CD14-positive monocyte (primary cell): ENCODE data around the gene CLIC3. TPM values are rescaled to one million over a fixed set of nuclear protein-coding genes. Genes with fewer than 3 reads are reported as not detected.

Experiments
- DNase-seq, 3 donors: peaks; one replicate each; pipeline ENCODE4 v3.0.0-alpha.2; 2011 to 2022
- H2AFZ ChIP-seq: 2 replicates; pipeline ENCODE4 v1.6.0; 2012; ENCODE audit warnings: mild to moderate bottlenecking, low read depth, low read length, inconsistent platforms; ENCODE audit not compliant: insufficient read depth, poor library complexity, severe bottlenecking
- H3K27ac ChIP-seq, 2 donors: 1 replicate in 1 of 2; 2 replicates in 1 of 2; pipeline ENCODE4 v1.5.1; 2012 to 2013; ENCODE audit warnings: low read length in 2 of 2, control low read depth in 1 of 2, inconsistent platforms in 1 of 2, low read depth in 1 of 2, mild to moderate bottlenecking in 1 of 2
- H3K27me3 ChIP-seq, 2 donors: one replicate each; pipeline versions ENCODE4 v1.6.0 to v1.6.1; 2011 to 2013; ENCODE audit warnings: low read length in 2 of 2; ENCODE audit not compliant: control insufficient read depth in 2 of 2, insufficient read depth in 2 of 2
- H3K36me3 ChIP-seq, 2 donors: replicated peaks in 1 of 2; 1 replicate in 1 of 2; 2 replicates in 1 of 2; pipeline versions ENCODE4 v1.5.1 to v1.6.1; 2012 to 2013; ENCODE audit warnings: low read length in 2 of 2, control low read depth in 1 of 2, inconsistent platforms in 1 of 2, mild to moderate bottlenecking in 1 of 2; ENCODE audit not compliant: insufficient read depth in 2 of 2, control insufficient read depth in 1 of 2
- H3K4me1 ChIP-seq, 2 donors: 1 replicate in 1 of 2; 2 replicates in 1 of 2; pipeline versions ENCODE4 v1.5.1 to v1.6.1; 2012 to 2013; ENCODE audit warnings: low read length in 2 of 2, control low read depth in 1 of 2, inconsistent platforms in 1 of 2, mild to moderate bottlenecking in 1 of 2, moderate library complexity in 1 of 2; ENCODE audit not compliant: insufficient read depth in 2 of 2, control insufficient read depth in 1 of 2
- H3K4me2 ChIP-seq: replicated peaks from 2 replicates; pipeline ENCODE3; 2012; ENCODE audit warnings: low read length, moderate library complexity, mild to moderate bottlenecking; ENCODE audit not compliant: poor library complexity, severe bottlenecking; ENCODE audit errors: extremely low read depth
- H3K4me3 ChIP-seq, 3 experiments: fragments of 200-600 bp in 1 of 3; sonication (generic) in 1 of 3; replicated peaks in 1 of 3; 1 replicate in 2 of 3; 2 replicates in 1 of 3; pipeline ENCODE4 v1.5.1; 2011 to 2013; ENCODE audit warnings: low read length in 3 of 3, mild to moderate bottlenecking in 3 of 3, control low read depth in 2 of 3, low read depth in 2 of 3, inconsistent platforms in 1 of 3, moderate library complexity in 1 of 3
- H3K79me2 ChIP-seq: 2 replicates; pipeline ENCODE4 v1.6.0; 2012; ENCODE audit warnings: mild to moderate bottlenecking, control low read depth, inconsistent platforms, low read length, moderate library complexity; ENCODE audit not compliant: insufficient read depth
- H3K9ac ChIP-seq: 2 replicates; pipeline ENCODE4 v1.6.0; 2017; ENCODE audit warnings: low read length, mild to moderate bottlenecking; ENCODE audit not compliant: insufficient read depth, poor library complexity, severe bottlenecking
- H3K9me3 ChIP-seq, 2 donors: replicated peaks in 1 of 2; 1 replicate in 1 of 2; 2 replicates in 1 of 2; pipeline versions ENCODE4 v1.5.1 to v1.6.1; 2012 to 2013; ENCODE audit warnings: low read length in 2 of 2, control low read depth in 1 of 2; ENCODE audit not compliant: control insufficient read depth in 1 of 2, insufficient read depth in 1 of 2
- H4K20me1 ChIP-seq: 2 replicates; pipeline ENCODE4 v1.6.0; 2012; ENCODE audit warnings: mild to moderate bottlenecking, low read length, control low read depth, moderate library complexity; ENCODE audit not compliant: insufficient read depth
- H3K27ac Mint-ChIP-seq, 7 donors: one replicate each; pipeline ENCODE4 v1.8.0; 2020; ENCODE audit warnings: mild to moderate bottlenecking in 7 of 7, mixed read lengths in 7 of 7, moderate library complexity in 6 of 7, inconsistent platforms in 2 of 7
- H3K27me3 Mint-ChIP-seq, 3 donors: one replicate each; pipeline ENCODE4 v1.8.0; 2021 to 2022; ENCODE audit warnings: low read depth in 3 of 3, mild to moderate bottlenecking in 3 of 3, mixed read lengths in 3 of 3, moderate library complexity in 3 of 3, inconsistent platforms in 1 of 3
- H3K36me3 Mint-ChIP-seq, 2 donors: one replicate each; pipeline ENCODE4 v1.8.0; 2020; ENCODE audit warnings: mixed read lengths in 2 of 2, inconsistent platforms in 1 of 2, mild to moderate bottlenecking in 1 of 2
- H3K4me1 Mint-ChIP-seq: one replicate; pipeline ENCODE4 v1.8.0; 2020; ENCODE audit warnings: mild to moderate bottlenecking, mixed read lengths
- H3K4me3 Mint-ChIP-seq, 2 donors: one replicate each; pipeline ENCODE4 v1.8.0; 2020; ENCODE audit warnings: mild to moderate bottlenecking in 2 of 2, mixed read lengths in 2 of 2, moderate library complexity in 1 of 2
- H3K9me3 Mint-ChIP-seq, 7 donors: one replicate each; pipeline ENCODE4 v1.8.0; 2020 to 2022; ENCODE audit warnings: mixed read lengths in 7 of 7, mild to moderate bottlenecking in 6 of 7, moderate library complexity in 6 of 7, inconsistent platforms in 2 of 7
- WGBS: methylation state at CpG from one replicate; pipeline ENCODE4 v1.1.5; 2013; ENCODE audit warnings: missing lambda C conversion rate; ENCODE audit not compliant: insufficient coverage; 5-methylcytosine and 5-hydroxymethylcytosine counted together
- intact Hi-C, 2 donors: fragments of 100-400 bp; cut with micrococcal nuclease; formaldehyde crosslinking; loops; one replicate each; pipeline versions ENCODE4 v1.15.0 to v1.15.1; 2023
- polyA plus RNA-seq, 3 donors: library from polyadenylated mRNA; depleted of rRNA in 1 of 3; unstranded in 2 of 3; stranded (reverse) in 1 of 3; fragments of 300-500 nt in 2 of 3; fragments of >200 nt in 1 of 3; fragmentation: Illumina TruSeq in 2 of 3; gene quantifications; 1 replicate in 2 of 3; 2 replicates in 1 of 3; pipeline ENCODE4 v1.2.3, GENCODE V29; 2012 to 2021
- TF ChIP-seq, protein P1 (sequence below): fragments of 200-600 bp; IDR thresholded peaks from one replicate; pipeline ENCODE4 v1.8.0; 2022; ENCODE audit warnings: antibody characterized with exemption, mild to moderate bottlenecking

CLIC3 gene
- polyA plus RNA-seq, 3 donors = 0.29 to 0.51 TPM; not detected in 1

DNA sequence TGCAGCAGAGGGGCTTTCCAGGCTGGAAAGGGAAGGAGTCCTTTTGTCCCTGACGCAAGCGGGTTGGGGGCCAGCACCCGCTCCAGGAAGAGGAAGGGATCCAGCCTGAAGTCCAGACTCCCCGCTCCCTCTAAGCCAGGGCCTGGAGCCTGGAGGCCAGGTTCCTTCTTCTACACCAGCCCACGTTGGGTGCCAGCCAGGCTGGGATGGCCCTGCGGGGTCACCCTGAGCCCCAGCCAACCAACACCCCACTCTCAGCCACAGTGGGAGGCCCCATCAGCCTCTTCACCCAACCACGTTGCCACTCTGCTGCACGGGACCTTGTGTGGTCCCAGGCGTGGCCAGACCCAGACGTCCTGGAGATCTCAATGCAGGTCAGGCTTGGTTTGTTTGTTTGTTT, 36.5 kb upstream of the CLIC3 start:
- H3K27ac Mint-ChIP-seq = peak overlapping the region; percentile 86 to 94 (median 92)
- no peaks in the 10 kb centered on the region for H3K9me3 Mint-ChIP-seq
- H3K27me3 Mint-ChIP-seq = no peaks in the 10 kb centered on the region
- Histone ChIP-seq H3K27me3 (no peaks in the 10 kb centered on the region), H3K27ac (peak overlapping the region; percentile 83 to 92), H3K4me2 (peak overlapping the region; percentile 98), H3K79me2 (peaks cover 75% of the 10 kb centered on the region), H3K4me3 (peak overlapping the region; percentile 47 to 88 (median 68)), H3K36me3 (peaks cover 15 to 22% of the 10 kb centered on the region in 2 donors), H3K9ac (peak overlapping the region; percentile 77), H4K20me1 (peaks cover 47% of the 10 kb centered on the region), H3K4me1 (peaks cover 63 to 76% of the 10 kb centered on the region in 2 donors), H2AFZ (peak overlapping the region; percentile 22), H3K9me3 (no peaks in the 10 kb centered on the region)
- H3K36me3 Mint-ChIP-seq = peaks cover 3 to 19% of the 10 kb centered on the region in 2 donors
- peak; percentile 88 to 90 (median 89) for DNase-seq
- peak overlapping the region; percentile 87 to 93 for H3K4me3 Mint-ChIP-seq
- 5% methylated on average over 7 of the region's 10 CpGs for WGBS
- intact Hi-C loops = loop anchor here (5.0 to 10.0 kb wide), 6 partner anchors 34 to 246 kb away; partner anchors contain the start of genes AJM1 (in 1 of the 2), C8G (in 1 of the 2), CLIC3 (in 1 of the 2) and FBXW5 (in 1 of the 2)
- H3K4me1 Mint-ChIP-seq = peaks cover 53% of the 10 kb centered on the region
- TF ChIP-seq, protein P1, sequence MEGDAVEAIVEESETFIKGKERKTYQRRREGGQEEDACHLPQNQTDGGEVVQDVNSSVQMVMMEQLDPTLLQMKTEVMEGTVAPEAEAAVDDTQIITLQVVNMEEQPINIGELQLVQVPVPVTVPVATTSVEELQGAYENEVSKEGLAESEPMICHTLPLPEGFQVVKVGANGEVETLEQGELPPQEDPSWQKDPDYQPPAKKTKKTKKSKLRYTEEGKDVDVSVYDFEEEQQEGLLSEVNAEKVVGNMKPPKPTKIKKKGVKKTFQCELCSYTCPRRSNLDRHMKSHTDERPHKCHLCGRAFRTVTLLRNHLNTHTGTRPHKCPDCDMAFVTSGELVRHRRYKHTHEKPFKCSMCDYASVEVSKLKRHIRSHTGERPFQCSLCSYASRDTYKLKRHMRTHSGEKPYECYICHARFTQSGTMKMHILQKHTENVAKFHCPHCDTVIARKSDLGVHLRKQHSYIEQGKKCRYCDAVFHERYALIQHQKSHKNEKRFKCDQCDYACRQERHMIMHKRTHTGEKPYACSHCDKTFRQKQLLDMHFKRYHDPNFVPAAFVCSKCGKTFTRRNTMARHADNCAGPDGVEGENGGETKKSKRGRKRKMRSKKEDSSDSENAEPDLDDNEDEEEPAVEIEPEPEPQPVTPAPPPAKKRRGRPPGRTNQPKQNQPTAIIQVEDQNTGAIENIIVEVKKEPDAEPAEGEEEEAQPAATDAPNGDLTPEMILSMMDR = no peak

DNA sequence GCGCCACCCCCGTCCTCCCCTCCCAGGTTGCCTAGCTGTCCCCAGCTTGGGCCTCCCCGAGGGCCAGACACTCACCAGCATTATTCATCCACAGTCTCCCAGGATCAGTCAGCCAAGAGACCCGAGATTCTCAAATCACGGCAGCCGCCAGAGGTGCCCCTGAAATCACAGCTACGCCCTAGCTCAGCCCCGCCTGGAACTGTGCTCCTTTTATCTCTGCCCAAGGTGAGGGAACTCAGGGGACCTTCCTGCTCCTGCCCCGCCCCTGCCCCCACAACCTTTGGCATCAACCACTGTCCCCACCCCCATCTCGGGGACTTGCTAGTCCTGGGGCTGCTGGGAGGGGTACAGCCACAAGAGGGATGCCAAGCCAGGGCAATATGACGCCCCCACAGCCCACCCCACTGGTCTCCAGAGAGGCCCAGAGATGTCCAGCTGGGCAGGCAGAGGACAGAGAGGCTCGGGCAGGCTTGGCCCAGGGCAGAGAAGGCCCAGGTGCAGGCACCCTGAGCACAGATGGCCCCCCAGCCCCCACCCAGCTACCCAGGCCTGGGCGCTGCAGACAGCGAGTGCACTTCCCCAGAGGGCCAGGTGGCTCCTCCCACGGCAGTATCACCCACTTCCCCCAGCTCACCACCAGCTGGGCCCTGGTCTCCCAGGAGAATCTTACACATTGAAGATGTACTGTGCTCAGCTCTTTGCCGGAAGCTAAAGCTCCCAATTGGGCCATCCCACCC, 35.7 kb upstream of the CLIC3 start, which contains the start of gene FUT7:
Gene FUT7 (minus strand): TSS at position 185 of the 737 bp plus-strand sequence. CDS start 97 bp downstream, at position 88.
- Histone ChIP-seq H3K4me2 (peak within 1 kb of the TSS; percentile 98), H3K36me3 (peaks cover 10 to 17% of the 10 kb centered on the region in 2 donors), H3K9ac (peak within 1 kb of the TSS; percentile 77), H3K27ac (peak within 1 kb of the TSS; percentile 83 to 92), H4K20me1 (peaks cover 39% of the 10 kb centered on the region), H3K4me1 (peaks cover 68 to 83% of the 10 kb centered on the region in 2 donors), H3K9me3 (no peaks in the 10 kb centered on the region), H3K4me3 (peak within 1 kb of the TSS; percentile 47 to 88 (median 68)), H3K27me3 (no peaks in the 10 kb centered on the region), H3K79me2 (peaks cover 75% of the 10 kb centered on the region), H2AFZ (peak within 1 kb of the TSS; percentile 22)
- H3K4me3 Mint-ChIP-seq = peak within 1 kb of the TSS; percentile 87 to 93
- H3K27ac Mint-ChIP-seq = peak within 1 kb of the TSS; percentile 87 to 94 (median 93)
- peaks cover 2 to 3% (median 3%) of the 10 kb centered on the region in 3 donors for H3K27me3 Mint-ChIP-seq
- TF ChIP-seq, protein P1 = no peak
- peaks cover 56% of the 10 kb centered on the region for H3K4me1 Mint-ChIP-seq
- DNase-seq = peak; percentile 44 to 59 (median 50)
- intact Hi-C loops = loop anchor here (5.0 to 10.0 kb wide), 6 partner anchors 35 to 245 kb away; partner anchors contain the start of genes AJM1 (in 1 of the 2), C8G (in 1 of the 2), CLIC3 (in 1 of the 2) and FBXW5 (in 1 of the 2)
- WGBS = 9% methylated on average over 13 of the region's 16 CpGs
- H3K36me3 Mint-ChIP-seq = peaks cover 0 to 14% of the 10 kb centered on the region in 2 donors
- no peaks in the 10 kb centered on the region for H3K9me3 Mint-ChIP-seq
